HL-60 (cell line): ENCODE results near the gene SBNO2.

Source experiments
- CTCF ChIP-seq: IDR thresholded peaks from one replicate; pipeline ENCODE4 v1.5.1; 2011; ENCODE audit warnings: low read length, control low read depth, inconsistent platforms; ENCODE audit not compliant: insufficient read depth
- GABPA ChIP-seq: IDR thresholded peaks from 2 replicates; pipeline ENCODE4 v1.6.1; 2012; ENCODE audit warnings: low read depth
- POLR2AphosphoS5 ChIP-seq: IDR thresholded peaks from 2 replicates; pipeline ENCODE4 v1.6.1; 2012; ENCODE audit warnings: low read depth
- REST ChIP-seq: IDR thresholded peaks from 2 replicates; pipeline ENCODE4 v1.6.1; 2012; ENCODE audit warnings: low read depth; ENCODE audit not compliant: insufficient replicate concordance
- SPI1 ChIP-seq: IDR thresholded peaks from 2 replicates; pipeline ENCODE4 v1.6.1; 2012; ENCODE audit warnings: low read depth, mild to moderate bottlenecking, borderline replicate concordance

GRCh38 chr19:1061987-1062386, 112.1 kb downstream of the SBNO2 start:
- TF ChIP-seq POLR2AphosphoS5: no peak
- no peak for TF ChIP-seq CTCF
- no peak for TF ChIP-seq GABPA
- TF ChIP-seq REST: no peak
- TF ChIP-seq SPI1: no peak
